DMS 273 (cell line): ENCODE results near the gene RCOR1.
A peak's percentile ranks its signal among the peaks of the same experiment; 100 is the strongest.

ENCODE experiments used
- DNase-seq: peaks from one replicate; lab custom pipeline; 2025; ENCODE audit not compliant: unreplicated experiment; lab: John Stamatoyannopoulos, UW

RCOR1 gene

DNA sequence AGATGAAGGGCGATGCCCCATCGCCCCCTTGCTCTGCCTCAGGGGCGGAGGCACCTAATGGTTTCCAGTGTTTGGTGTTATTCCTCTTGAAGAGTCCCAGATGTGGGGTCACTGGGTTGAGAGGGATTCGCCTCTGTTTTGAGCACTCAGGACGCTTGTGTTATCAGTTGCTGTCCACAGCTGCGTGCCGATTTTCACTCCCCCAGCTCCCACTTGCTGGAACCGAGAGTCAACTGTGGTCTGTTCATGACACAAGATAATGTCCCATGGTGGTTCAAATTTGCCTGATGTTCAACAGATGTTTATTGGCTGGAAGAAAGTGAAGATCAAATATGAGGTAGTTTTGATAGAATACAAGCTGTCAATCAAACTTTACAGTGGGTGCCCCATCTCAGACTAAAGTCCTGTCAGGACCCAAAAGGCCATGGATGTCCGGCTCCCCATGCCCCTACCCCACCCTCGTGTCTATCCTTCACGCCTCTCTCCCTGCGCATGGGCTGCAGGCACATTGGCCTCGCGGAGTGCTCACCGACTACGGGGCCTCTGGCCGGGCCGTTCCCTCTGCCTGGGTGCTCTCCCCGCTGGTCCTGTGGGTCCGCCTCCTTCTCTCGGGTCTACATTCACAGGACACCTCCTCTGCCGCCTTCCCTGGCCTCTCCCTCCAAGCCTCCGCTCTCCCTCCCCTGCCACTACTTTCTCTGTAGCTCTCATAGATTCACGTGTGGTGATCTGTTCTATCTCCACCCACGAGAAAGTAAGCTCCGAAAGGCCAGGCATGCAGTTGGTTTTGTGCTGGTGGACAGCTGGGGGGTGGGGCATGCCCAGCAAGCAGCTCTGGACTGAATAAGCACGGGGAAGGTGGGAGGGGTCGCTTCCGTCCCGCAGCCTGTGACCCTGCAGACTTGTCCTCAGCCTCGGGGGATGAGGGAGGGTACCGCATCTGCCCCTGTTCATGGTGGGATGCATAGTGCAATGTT lies 178.0 kb downstream of the RCOR1 start:
- no peak for DNase-seq

DNA sequence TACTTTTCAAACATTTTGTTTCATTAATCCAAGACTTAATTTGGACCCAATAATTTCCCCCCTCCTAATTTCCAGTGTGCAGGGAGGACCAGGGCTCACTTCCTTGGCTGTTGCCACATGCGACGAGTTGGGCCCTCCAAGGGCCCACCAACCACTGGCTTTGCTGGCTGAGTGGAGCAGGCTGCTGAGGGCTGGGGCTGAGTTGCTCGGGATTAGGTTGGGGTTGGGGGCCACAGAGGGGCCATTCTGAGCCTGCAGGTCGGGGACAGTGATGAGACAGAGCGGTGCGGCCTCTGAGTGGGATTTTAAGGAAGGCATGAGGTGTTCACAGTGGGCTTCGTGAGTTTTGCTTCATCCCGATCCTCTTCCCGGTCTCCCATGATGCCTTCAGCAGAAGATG lies 178.7 kb downstream of the RCOR1 start:
- DNase-seq, result no peak

DNA sequence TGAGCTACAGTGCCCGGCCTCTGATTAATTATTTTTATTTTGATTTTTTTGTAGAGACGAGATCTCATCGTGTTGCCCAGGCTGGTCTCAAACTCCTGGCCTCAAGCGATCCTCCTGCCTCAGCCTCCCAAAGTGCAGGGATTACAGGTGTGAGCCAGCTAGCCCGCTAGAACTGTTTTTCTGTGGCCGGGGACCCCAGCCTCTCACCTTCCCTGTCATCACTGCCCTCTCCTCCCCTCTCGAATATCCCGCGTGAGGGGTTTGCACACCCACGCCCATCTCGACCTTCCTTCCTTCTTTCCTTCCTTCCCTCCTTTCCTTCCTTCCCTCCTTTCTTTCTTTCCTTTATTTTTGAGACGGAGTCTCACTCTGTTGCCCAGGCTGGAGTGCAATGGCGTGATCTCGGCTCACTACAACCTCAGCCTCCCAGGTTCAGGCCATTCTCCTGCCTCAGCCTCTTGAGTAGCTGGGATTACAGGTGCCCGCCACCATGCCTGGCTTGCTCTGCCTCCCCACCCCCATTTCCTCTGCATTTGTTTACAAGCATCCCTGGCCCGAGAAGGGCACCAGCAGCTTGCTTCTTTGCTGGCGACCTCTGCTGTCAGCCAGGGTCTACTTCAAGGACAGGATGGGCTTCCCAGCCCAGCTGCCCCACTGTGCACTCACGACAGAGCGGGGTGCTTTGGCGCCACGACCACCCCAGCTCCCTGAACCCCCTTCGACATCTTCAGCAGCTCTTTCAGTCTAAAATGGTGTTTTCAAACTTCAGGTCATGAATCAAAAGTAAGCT lies 180.5 kb downstream of the RCOR1 start:
- DNase-seq, result peak; percentile 58

DNA sequence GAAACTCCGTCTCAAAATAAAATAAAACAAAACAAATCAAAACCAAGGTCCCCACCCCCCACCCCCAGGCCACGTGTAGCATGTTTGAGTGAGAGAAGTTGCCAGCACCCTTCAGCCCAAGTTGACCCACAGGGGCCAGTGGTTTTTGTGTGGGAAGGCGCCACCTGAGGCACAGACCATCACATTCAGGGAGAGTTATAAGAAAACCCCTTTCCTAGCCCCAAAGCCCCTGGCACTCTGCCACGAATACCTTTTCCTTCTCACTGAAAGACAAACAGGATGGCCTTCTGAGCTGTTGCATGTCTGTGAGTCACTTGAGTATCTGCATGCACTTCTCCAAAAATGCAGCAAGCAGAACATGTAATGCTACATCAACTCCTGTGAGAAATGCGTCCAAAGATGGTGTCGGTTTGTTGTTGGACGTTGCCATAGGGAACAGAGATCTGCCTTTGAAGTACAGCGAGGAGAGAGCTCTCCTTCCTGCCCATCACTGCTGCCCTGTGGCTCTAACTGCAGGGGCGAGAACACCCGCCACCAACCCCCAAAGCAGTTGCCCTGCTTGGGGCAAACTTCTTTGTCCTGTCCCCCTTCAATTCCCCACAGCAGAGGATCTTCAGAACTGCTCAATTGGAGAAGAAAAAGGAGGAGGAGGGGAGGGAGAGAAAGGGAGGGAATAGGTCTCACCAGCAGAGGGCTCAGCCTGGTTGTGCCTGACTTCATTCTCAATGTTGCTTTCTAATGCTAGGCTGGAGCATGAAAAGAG lies 182.1 kb downstream of the RCOR1 start:
- DNase-seq, result peak; percentile 86

DNA sequence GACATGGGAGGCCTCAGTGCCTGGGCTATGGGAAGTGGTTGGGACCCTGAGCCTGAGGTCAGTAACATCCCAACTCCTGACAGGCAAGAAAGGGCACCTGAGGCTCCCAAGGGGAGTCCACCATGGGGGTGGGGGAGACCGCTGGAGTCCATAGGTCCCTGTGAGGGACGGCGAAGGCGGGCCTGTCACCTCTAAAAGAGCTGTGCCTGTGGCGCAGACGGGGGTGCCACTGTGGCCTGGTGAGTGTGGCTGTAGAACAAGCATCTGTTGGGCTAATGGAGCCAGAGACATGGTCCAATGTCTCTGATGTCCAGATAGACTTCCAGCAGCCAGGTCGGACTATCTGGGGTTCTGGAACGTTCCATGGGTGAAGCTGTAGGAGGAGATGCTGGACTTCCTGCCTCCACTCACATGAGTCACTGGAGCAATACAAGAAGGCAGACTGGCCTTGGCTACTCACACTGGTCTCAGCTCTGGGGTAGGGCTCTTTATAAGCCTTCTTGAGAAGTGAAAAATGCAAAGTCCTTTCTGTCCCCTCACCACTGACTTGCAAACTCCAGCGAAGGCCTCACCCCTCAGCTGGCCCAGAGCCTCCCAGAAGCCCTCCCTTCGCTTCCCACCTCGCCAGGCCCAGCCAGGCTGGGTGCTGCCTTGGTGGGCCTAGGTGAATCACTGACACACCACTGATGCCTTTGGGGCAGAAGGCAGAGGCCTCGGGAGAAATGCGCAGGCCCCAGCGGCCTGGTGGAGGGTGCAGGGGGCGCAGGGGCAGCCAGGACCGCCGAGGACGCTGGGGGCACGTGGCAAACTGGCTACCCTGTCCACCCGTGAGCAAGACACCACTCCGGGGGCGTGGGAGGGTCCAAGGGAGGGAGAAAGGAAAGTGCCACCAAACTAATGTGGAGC lies 183.7 kb downstream of the RCOR1 start:
- DNase-seq, result peak; percentile 44

DNA sequence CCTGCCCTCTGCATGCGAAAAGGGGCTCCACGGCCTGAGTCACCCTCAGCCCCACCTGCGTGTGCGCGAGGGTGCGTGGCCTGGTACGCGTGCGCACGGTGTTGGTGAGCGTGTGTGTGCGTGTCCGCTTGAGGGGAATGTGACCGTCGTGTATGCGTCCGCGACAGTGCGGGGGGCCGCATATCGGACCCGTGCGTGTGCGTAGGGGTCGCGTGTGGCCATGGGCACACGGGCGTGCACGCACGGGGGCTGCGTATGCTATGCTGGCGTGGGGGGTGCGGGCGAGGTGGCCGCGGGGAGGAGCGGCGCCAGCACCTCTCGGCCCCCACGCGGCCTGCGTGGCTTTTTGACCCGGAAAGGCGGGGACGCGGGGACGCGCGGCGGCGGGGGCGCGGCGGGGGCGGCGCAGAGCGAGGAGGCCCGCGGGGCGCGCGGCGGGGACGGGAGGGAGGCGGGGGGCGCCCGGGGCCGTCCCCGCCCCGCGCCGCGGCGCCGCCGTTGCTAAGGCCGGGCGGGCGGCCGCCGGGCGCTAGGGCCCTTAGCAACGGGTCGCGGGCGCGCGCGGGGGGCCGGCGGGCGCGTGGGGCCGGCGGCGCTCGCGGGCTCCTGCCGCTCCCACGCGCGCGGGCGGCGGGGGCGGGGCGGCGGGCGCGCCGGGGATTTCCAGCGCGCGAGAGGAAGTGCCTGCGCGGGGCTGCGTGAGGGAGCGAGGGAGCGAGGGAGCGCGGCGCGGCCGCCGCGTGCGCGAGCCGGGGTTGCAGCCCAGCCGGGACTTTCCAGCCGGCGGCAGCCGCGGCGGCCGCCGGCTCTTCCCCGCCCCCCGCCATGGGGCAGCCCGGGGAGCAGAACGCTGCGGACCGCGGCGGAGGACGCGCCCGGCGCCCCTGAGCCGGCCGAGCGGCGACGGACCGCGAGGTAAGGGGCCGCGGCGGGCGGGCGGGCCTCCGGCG lies 184.6 kb downstream of the RCOR1 start, which contains the start of gene TRAF3:
TSS of gene TRAF3 (plus strand) at position 689 of the 950 bp plus-strand sequence. CDS start 92,753 bp downstream, outside the sequence.
- DNase-seq, result peak; percentile 86

DNA sequence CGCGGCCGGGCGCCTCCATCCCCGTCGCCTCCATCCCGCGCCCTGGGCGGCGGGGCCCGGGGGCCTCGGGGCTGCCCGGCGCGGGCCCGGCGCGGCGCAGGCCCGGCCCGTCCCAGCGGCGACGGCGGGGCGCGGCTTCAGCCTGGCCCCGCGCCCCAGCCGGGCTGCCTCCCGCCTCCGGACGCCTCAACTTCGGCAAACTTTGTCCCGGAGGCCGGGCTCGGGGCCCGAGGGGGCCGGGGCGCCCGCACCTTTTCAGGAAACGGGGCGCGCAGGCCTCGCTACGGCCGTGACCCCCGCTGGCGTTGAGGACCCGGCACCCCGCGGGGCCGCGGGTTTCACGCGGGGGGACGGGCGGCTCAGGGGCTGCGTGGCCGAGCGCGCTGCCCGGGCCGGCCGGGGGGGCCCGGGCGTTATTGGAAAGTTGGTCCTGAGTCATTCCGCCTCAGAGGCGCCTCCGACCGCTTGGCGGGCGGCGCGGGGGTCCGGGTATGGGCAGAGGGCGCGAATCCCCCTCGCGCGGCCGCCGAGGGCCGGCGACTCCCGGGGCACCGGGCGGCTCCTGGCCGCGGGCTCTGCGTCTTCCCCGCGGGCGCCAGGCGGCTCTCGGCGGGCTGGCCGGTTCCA lies 185.4 kb downstream of the RCOR1 start:
- DNase-seq, result peak; percentile 58

DNA sequence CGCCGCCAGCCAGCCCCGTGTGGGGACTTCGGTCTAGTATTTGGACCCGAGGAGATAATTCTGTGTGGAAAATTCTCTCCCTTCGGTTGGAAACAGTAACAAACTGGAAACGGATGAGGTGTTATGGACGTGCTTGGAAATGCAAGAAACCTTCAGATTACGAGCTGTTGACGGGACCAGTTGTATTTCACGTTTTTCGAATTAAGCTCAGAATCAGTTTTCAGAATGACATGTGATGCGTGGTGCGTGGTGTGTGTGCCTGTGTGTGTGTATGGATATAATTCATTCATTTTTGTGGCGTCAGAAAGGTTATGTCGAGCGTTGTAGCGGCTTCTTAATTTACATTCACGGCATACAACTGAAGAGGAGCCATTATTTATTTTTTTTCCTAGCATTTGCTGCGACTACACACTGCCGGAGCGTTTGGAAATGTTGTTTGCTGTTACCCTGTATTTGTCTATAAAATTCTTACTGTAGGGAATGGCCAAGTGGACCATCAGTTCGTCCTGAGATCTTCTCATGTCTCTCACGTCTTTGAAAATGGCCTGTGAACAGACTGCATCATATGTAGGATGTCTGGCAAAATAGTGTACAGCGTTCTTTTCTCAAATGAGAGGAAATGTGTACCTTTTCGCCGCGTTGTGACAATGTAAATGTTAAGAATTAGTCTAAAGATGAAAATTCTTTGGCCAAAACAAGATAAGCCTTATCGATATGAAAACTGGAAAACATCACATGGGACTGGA lies 186.1 kb downstream of the RCOR1 start:
- peak; percentile 64 for DNase-seq

DNA sequence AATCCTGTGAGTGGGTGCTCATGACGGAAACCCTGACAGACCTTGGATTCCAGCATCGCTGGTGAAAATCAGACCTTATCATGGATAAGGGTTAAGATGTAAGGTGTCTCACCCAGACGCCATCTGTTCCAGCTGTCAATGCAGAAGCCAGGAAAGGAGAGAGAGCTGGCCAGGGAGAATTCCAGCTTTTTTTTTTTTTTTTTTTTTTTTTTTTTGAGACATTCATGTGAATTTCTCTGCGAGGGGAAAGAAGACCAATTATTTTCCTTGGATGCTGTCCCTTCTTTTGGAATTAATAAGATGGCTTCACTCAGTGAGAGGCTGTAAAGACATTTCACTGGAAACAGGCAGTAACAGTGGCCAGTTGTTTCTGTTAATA lies 186.6 kb downstream of the RCOR1 start:
- DNase-seq, result peak; percentile 81

DNA sequence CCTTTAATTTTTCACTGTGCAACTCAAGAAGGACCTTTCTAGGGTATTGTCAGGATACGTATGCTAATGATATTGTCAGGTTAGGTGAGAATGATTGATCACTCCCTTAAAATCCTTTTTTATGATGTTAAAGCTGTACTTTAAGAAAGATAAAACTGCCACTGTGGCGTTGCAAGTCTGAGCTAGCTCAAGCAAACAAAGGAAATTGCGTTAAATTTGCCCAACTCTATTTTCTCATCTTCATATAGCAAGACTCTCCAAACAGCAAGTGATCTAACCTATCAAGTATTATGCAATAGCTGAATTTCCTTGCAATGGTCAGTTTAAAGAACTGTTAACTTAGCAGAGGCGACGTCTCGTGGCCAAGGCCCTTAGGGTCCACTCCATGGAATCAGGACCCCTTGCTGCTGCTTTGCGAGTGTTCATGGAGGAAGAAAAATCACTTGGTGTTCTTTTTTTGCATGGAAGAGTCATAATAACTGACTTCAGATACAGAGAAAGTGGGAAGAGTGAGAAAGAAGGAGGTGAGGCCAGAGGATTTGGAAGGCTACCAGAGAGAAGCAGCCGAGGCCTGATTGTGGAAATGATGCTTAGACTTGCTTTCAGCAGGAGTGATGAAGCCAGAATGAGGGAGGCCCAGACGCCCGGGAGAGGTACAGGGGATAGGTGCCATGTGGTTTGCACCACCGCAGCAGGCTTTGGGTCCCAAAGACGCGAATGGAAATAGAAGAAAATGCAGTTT lies 187.3 kb downstream of the RCOR1 start:
- peak; percentile 68 for DNase-seq
